Measurements from ENCODE around the gene KRTAP9-4.

Gene KRTAP9-4

GRCh38 chr17:41296846-41297245 is 47.4 kb downstream of the KRTAP9-4 start:
- Histone ChIP-seq H3K4me1 (ENCODE audit: low read depth, poor library complexity, severe bottlenecking) (no peaks in the 10 kb centered on the region), H3K27me3 (ENCODE audit: insufficient read depth, low read depth) (no peaks in the 10 kb centered on the region), H3K27ac (no peak overlapping the region), H3K9ac (no peak overlapping the region), H3K4me2 (no peak overlapping the region), H2AFZ (ENCODE audit: low read depth) (no peak overlapping the region), H3K36me3 (ENCODE audit: insufficient read depth) (no peaks in the 10 kb centered on the region), H4K20me1 (ENCODE audit: insufficient read depth) (no peaks in the 10 kb centered on the region), H3K4me3 (IDR thresholded peaks at IDR 0.05; ENCODE audit: insufficient read depth, low read depth, low read length) (no peak overlapping the region), H3K79me2 (ENCODE audit: insufficient read depth, low read depth) (no peaks in the 10 kb centered on the region)
- TF ChIP-seq CTCF (conservative IDR thresholded peaks at IDR 0.05; ENCODE audit: low read depth, low read length) = no peak

GRCh38 chr17:41298458-41299135 is 49.1 kb downstream of the KRTAP9-4 start:
- Histone ChIP-seq H3K79me2 (ENCODE audit: insufficient read depth, low read depth) (no peaks in the 10 kb centered on the region), H2AFZ (ENCODE audit: low read depth) (no peak overlapping the region), H4K20me1 (ENCODE audit: insufficient read depth) (no peaks in the 10 kb centered on the region), H3K4me1 (ENCODE audit: low read depth, poor library complexity, severe bottlenecking) (no peaks in the 10 kb centered on the region), H3K4me3 (IDR thresholded peaks at IDR 0.05; ENCODE audit: insufficient read depth, low read depth, low read length) (no peak overlapping the region), H3K27ac (no peak overlapping the region), H3K4me2 (no peak overlapping the region), H3K9ac (no peak overlapping the region), H3K36me3 (ENCODE audit: insufficient read depth) (no peaks in the 10 kb centered on the region), H3K27me3 (ENCODE audit: insufficient read depth, low read depth) (no peaks in the 10 kb centered on the region)
- no peak for TF ChIP-seq CTCF (conservative IDR thresholded peaks at IDR 0.05; ENCODE audit: low read depth, low read length)

All from KMS-11 (cell line).